NCI-H1105 (cell line): ENCODE measurements around the gene EIF5.
"Not testable (repeated sequence)": the region's sequence is repeated elsewhere in the genome, so short reads cannot be mapped to it uniquely, and the experiment has no call there.

Experiments used
- DNase-seq: peaks from one replicate; lab custom pipeline; 2025; lab: John Stamatoyannopoulos, UW

The EIF5 gene

DNA sequence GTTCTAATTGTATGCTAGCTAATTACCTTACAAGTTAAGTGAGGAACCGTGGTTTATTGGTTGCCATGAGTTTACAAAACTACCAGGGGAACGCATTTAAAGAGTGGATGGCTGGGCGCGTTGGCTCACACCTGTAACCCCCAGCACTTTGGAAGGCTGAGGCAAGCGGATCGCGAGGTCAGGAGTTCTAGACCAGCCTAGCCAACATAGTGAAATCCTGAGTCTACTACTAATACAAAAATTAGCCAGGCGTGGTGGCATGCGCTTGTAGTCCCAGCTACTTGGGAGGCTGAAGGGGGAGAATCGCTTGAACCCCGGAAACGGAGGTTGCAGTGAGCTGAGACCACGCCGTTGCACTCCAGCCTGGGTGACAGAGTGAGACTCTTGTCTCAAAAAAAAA, 2.2 kb downstream of the EIF5 start:
- no peak for DNase-seq

DNA sequence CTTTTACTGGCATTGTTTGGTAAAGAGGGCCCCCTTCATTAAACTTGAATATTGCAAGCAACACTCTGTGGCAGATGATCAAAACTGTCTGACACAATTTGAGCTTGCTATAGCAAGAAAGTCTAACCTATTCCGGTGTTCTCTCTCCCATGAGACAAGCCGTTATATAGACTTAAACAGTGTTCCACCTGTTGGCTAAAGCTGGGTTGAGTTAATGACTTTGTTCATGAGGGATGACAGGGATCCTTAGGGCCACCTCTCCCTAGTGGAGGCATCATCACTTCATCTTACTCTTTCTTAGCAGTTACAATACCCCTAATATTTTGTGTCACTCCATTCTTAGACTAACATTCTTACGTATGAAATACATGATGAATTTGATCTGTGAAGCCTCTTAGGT, 3.8 kb downstream of the EIF5 start:
- DNase-seq: no peak

DNA sequence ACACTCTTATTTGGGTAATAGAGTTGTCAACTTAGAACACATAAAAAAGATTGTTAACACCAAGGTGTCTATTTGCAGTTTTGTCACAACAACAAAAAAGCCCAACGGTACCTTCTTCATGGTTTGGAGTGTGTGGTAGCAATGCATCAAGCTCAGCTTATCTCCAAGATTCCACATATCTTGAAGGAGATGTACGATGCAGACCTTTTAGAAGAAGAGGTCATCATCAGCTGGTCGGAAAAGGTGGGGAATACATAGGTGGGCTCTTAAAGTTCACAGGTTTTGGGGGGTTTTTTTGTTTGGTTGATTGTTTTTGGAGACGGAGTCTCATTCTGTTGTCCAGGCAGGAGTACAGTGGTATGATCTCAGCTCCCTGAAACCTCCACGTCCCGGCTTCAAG, 5.5 kb downstream of the EIF5 start:
- DNase-seq: no peak

DNA sequence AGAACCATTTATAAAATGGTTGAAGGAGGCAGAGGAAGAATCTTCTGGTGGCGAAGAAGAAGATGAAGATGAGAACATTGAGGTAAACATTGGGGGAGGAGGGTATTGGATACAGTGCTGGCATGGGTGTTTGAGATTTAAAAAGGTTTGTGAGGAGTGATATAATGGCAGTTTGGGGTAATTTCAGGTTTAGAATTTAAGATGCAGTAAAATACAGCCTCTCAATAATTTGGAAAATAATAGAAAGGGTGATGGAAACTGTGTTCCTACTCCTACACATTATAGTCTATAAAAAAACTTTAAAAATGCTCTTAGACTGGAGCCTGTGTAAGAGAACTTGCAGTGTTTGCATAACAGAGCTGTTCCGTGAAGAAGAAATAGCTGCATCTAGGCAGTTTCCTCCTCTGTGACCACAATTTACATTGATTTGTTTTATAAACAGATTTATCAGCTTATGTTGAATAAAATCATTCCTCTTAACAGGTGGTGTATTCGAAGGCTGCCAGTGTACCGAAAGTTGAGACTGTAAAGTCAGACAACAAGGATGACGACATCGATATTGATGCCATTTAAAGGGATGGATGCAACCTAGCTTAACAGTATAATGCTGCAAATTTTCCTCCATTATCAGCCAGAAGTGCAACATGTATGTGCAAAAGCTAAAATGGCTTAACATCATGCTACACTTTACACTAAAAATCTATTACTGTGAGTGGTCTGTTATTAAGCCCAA, 6.6 kb downstream of the EIF5 start:
- no peak for DNase-seq

DNA sequence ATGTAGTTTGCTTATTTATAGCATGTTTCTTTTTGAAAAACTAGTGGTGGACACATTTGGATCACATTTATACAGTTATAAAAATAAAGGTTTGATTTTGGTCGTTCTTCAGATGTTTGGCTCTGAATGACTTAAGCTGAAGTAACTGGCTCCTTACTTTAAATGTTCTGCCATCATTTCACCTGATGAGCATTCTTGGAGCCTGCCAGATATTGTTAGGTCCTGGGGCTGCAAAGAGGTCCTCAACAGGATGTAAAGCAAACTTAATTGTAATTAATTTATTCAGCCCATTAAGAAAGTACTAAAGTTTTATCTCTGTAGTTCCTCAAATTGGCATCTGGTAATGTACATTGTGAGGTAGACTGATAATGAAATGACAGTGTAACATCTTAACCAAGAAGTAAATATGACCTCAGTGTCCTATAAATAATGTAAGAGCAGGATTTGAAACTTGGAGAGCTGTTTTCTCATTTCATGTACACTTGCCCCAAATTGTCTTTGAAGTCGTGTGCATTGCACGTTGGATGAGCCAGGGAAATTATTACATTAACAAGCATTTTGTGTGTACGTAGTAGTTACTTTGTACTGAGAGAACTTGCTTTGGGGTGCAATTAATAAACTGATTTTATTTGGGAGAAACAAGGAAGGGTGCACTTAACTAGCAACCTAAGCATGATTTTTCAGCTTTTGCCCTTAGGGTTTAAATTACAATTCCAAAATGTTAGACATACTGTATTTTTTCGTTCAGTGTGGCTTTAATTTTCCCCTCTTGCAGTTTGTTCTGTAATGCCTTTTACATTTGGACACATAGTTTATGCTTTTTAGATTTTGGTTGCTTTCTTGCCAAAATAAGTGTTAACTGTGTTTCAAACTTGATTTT, 7.5 kb downstream of the EIF5 start:
- no peak for DNase-seq

DNA sequence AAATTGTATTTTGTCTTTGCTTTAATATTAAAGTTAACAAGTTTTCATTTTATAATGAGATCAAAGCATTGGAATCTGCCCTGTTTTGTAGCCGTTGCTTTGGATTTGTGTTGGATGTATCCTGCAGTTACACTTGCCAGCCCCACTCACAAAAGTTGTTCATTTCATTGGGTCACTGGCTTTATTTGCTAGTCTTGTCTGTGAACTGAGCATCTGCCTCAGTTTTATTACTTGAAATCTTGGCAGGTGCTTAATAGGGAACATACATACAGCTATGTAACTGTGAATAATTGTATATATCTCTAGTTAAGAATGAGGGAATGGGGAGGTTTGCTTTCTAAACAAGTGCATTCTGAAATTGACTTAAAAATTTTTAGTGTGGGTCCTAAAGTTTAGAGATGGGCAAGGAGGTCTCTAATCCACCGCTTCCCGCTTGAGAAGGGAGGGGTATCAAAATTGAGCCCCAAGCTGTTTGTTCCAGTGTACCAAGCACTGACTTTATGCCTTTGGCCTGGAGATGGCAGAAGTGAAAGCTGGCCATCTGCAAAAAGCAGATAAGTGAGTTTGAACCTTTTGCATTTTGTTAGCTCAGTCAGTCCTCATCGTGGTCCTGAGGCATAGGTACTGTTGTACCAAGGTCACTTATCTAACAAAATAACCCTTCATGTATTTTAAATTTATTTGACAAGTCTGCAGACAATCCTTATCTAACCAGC, 9.3 kb downstream of the EIF5 start:
- no peak for DNase-seq

DNA sequence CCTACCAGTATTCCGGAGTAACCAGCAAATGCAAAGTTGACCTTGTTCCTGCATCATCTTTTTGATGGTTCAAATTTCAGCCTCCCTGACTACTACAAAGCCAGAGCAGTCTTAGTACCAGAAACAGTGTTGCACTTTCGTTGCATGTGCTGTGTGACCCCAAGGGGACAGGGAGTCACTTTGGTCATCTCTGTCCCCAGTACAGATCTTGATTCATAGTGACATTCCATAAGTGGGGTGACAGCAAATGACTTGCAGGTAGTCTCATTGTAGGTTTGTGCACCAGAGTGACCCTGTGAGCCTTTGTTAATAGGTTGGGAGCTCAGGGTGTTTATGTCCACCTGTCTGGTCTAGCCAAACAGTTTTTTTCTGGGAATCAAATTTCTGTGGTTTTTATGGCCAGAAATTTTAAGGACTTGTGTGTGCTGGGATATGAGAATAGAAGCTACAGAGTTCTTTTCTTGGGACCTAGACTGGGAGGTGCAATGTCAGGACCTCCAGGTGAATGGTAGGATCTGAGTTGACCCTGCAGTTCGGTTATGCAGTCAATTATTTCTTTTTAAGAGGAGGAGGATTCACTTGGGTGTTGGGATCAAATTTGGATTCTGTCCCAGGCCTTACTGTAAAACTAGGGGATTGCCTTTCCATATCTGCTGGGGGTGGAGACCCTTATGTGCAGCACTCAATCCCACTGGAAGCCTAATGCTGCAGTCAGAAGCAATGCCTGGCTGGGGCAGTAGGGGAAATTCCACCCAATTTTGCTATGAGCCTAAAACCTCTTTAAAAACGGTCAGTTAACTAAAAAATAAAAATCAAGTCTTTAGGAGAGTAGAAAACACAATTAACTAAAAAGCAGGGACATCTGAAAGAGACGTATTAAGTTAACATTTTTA, 10.1 kb downstream of the EIF5 start:
- no peak for DNase-seq

- DNase-seq: no peak
These were observed 12.2 kb downstream of the EIF5 start for GRCh38 chr14:103346286-103346685.

DNA sequence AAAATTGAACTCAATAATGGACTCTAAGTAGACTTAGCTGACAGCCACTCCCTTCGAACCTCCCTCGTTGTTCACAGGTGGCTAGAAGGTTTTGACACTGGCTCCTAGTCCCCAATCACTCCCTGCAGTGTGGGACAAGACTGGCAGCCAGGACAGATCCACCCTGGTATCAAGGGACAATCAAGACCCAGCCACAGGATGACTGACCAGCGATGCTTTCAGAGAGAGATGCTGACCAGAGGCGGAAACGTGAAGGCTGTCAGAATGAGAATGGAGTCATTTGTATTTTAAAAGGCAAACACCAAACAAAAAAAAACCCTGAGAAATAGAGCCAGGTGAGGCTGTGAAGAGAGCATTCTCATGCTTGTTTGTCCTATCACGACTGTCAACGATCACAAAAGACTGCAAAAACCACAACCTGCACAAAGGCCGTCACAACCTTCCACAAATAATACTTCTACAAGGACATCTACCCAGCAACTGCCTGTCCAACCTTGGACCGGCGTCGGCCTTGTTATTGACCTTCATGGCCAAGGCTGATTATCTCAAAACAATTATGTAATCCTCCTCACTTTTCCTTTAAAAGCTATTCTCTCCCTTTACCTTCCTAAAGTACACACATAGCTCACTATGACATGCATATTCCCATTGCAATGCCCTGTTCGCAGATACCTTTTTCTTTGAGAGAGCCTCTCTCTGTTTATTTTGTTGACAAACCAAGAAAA, 13.2 kb downstream of the EIF5 start:
- DNase-seq: no peak

- no peak for DNase-seq
These were observed 14.1 kb downstream of the EIF5 start for GRCh38 chr14:103348154-103348553.

- DNase-seq: no peak
These were observed 15.9 kb downstream of the EIF5 start for GRCh38 chr14:103349982-103350381.

- no peak for DNase-seq
These were observed 19.3 kb downstream of the EIF5 start for GRCh38 chr14:103353362-103353761.

DNA sequence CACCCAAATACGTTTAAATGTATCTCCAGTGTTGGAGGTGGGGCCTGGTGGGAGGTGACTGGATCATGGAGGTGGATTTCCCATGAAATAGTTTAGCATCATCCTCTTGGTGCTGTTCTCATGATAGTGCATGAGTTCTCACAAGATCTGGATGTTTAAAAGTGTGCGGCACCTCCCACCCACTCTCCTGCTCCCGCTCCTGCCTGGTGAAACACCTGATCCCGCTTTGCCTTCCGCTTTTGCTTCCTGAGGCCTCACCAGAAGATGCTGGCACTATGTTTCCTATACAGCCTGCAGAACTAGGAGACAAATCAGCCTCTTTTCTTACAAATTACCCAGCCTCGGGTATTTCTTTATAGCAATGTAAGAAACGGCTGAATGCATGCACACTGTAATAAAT, 20.1 kb downstream of the EIF5 start:
- DNase-seq: no peak

GRCh38 chr14:103356024-103356682, 22.1 kb downstream of the EIF5 start:
- DNase-seq: no peak

DNA sequence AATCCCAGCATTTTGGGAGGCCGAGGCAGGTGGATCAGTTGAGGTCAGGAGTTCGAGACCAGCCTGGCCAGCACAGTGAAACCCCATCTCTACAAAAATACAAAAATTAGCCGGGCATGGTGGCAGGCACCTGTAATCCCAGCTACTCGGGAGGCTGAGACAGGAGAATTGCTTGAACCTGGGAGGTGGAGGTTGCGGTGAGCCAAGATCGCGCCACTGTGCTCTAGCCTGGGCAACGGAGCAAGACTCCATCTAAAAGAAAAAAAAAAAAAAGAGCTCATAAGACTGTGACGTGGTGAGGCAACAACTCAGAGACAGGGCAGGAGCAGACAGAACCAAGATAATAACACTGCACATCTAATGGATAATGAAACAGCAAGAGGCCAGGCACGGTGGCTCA, 23.5 kb downstream of the EIF5 start:
- not testable (repeated sequence) for DNase-seq

- no peak for DNase-seq
These were observed 26.5 kb downstream of the EIF5 start for GRCh38 chr14:103360548-103360947.

DNA sequence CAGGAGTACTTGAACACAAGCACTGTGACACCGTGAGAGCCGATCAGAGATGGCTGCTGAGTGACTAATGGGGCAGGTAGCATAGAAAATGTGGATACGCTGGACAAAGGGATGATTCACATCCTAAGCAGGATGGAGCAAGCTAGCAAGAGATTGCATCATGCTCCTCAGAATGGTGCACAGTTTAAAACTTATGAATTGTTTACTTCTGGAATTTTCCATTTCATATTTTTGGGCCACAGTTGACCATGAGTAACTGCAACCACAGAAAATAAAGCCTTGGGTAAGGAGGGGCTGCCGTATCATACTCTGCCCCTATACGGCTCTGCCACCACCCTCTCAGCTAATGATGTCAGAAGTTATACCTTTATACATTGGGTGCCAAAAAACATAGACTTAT, 27.8 kb downstream of the EIF5 start:
- no peak for DNase-seq

DNA sequence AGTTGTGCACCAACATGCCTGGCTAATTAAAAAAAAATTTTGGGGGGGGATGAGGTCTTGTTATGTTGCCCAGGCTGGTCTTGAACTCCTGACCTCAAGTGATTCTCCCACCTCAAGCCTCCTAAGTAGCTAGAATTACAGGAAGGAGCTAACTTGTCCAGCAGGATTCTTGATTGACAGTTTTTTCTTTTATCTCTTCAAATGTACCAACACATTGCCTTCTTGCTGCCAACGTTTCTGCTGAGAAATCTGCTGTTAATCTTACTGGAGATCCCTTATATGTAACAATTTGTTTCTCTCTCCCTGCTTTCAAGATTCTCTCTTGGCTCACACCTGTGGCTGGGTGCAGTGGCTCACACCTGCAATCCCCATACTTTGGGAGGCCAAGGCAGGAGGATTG, 28.7 kb downstream of the EIF5 start:
- DNase-seq: no peak

GRCh38 chr14:103366741-103367140, 32.7 kb downstream of the EIF5 start:
- DNase-seq: no peak

- DNase-seq: no peak
These were observed 34.0 kb downstream of the EIF5 start for GRCh38 chr14:103367995-103368394.

GRCh38 chr14:103370087-103370486, 36.0 kb downstream of the EIF5 start:
- no peak for DNase-seq
